ENCODE results near the gene CYSTM1. TPM values are rescaled to one million over a fixed set of nuclear protein-coding genes. Genes with fewer than 3 reads are reported as not detected.

Gene CYSTM1
- total and polyA plus RNA-seq, 10 donors = 25.8 to 78.3 (median 38.3) TPM

DNA sequence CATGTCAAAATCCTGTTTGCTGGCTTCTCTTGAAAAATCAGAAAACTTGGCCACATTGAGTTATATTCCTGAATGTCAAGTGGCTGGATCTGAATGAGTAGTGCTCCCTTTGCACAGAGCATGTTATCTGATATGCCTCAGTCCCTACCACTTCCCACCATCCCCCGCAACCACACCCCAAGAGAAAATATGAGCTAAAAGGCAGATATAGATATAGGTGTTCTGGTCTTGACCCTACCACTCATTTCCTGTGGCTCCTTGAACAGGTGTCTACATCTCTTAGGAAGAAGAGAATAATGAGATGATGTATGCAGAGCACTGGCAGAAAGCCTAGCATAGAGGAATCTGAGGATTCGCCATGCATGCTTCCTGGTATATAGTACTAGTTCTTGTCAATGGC lies 6.6 kb upstream of the CYSTM1 start:
- Histone ChIP-seq H3K27ac (no peak overlapping the region), H3K4me3 (no peak overlapping the region), H3K9me3 (no peaks in the 10 kb centered on the region), H3K4me1 (peaks cover 0 to 25% (median 6%) of the 10 kb centered on the region in 6 donors), H3K27me3 (replicated peaks in 1 of 7) (no peaks in the 10 kb centered on the region), H3K36me3 (no peaks in the 10 kb centered on the region)
- intact Hi-C loops (cut with DNase I; ENCODE audit: low total_unique reads) = no loop called here
- TF ChIP-seq, protein P1, sequence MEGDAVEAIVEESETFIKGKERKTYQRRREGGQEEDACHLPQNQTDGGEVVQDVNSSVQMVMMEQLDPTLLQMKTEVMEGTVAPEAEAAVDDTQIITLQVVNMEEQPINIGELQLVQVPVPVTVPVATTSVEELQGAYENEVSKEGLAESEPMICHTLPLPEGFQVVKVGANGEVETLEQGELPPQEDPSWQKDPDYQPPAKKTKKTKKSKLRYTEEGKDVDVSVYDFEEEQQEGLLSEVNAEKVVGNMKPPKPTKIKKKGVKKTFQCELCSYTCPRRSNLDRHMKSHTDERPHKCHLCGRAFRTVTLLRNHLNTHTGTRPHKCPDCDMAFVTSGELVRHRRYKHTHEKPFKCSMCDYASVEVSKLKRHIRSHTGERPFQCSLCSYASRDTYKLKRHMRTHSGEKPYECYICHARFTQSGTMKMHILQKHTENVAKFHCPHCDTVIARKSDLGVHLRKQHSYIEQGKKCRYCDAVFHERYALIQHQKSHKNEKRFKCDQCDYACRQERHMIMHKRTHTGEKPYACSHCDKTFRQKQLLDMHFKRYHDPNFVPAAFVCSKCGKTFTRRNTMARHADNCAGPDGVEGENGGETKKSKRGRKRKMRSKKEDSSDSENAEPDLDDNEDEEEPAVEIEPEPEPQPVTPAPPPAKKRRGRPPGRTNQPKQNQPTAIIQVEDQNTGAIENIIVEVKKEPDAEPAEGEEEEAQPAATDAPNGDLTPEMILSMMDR (IDR thresholded peaks at IDR 0.05 in 8 of 11, conservative IDR thresholded peaks at IDR 0.05 in 3 of 11) = no peak
- TF ChIP-seq POLR2AphosphoS5 (IDR thresholded peaks at IDR 0.05) = no peak
- TF ChIP-seq POLR2A (IDR thresholded peaks at IDR 0.05) = no peak
- WGBS, 5 donors = 93 to 100% (median 95%) methylated on average over 2 of the region's 2 CpGs
- DNase-seq = no peak

DNA sequence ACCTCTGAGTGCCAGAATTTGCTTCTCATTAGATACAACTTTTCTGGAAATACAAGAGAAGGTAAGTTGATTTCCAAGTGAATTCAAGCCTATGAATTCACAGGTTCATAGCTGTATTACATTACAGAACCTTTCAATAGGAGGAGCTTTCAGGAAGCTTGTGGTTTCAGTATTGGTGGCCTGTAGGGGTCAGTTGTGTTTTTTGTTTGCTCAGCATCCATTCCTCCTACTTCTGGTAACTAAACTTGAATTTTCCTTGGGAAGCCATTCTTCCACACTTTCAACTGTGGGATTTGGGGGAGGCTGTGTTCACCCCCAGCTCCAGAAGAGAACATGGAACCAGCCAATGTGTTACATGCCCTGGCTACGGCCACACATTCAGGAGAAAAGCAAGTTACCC lies 5.6 kb upstream of the CYSTM1 start:
- H3K27me3 ChIP-seq (replicated peaks in 1 of 7) = no peaks in the 10 kb centered on the region
- H3K27ac ChIP-seq = no peak overlapping the region
- H3K36me3 ChIP-seq = no peaks in the 10 kb centered on the region
- intact Hi-C loops (cut with DNase I; ENCODE audit: low total_unique reads) = no loop called here
- WGBS, 5 donors = 69 to 95% (median 86%) methylated on average over 1 of the region's 1 CpG
- H3K4me3 ChIP-seq = no peak overlapping the region
- H3K9me3 ChIP-seq = no peaks in the 10 kb centered on the region
- peaks cover under 1 to 31% (median 8%) of the 10 kb centered on the region in 6 donors for H3K4me1 ChIP-seq
- TF ChIP-seq POLR2A (IDR thresholded peaks at IDR 0.05) = no peak
- no peak for TF ChIP-seq POLR2AphosphoS5 (IDR thresholded peaks at IDR 0.05)
- TF ChIP-seq, protein P1 (IDR thresholded peaks at IDR 0.05 in 8 of 11, conservative IDR thresholded peaks at IDR 0.05 in 3 of 11) = no peak
- DNase-seq = no peak

DNA sequence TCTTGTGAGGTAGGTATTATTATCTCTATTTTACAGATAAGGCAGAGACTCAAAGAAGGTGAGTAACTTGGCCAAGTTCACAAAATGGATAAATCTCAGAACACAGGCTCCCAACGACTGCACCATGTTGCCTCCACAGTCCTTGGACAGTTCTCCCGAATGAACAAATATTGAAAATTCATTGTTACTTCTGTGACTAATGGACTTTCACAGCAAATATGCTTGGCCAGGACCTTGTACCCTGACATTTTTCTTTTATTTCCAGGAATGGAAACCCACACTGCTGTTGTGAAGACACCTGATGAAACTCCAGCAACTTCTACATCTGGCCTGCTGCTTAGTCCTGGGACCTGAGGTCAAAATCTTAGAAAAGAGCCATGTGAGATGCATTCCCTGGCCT lies 2.5 kb upstream of the CYSTM1 start:
- H3K27me3 ChIP-seq (replicated peaks in 1 of 7) = no peaks in the 10 kb centered on the region
- WGBS, 5 donors = 88 to 98% (median 95%) methylated on average over 2 of the region's 2 CpGs
- TF ChIP-seq POLR2A (IDR thresholded peaks at IDR 0.05) = no peak
- TF ChIP-seq, protein P1 (IDR thresholded peaks at IDR 0.05 in 8 of 11, conservative IDR thresholded peaks at IDR 0.05 in 3 of 11) = no peak
- no peak for TF ChIP-seq POLR2AphosphoS5 (IDR thresholded peaks at IDR 0.05)
- intact Hi-C loops (cut with DNase I; ENCODE audit: low total_unique reads) = no loop called here
- H3K36me3 ChIP-seq = no peaks in the 10 kb centered on the region
- H3K27ac ChIP-seq = no peak overlapping the region
- H3K4me3 ChIP-seq = no peak overlapping the region
- DNase-seq = no peak
- no peaks in the 10 kb centered on the region for H3K9me3 ChIP-seq
- H3K4me1 ChIP-seq = peaks cover 4 to 38% (median 16%) of the 10 kb centered on the region in 6 donors

DNA sequence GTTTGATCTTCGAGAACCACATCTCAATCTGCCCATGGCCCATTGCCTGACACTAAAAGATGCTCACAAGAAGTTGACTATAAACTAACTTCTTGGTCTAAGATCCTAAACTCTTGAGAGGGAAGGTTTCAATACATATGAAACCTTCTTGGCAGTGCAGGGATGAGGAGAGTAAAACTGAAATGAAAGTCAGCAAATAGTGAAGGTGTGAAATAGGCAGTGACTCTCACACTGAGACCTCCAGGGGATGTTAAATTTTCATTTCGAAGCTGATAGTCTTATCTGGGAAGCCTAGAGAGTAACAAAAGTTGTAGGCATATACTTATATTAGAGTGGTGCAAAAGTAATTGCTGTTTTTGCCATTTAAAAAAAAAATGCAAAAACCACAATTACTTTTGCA lies 974 bp upstream of the CYSTM1 start:
- DNase-seq = no peak
- TF ChIP-seq, protein P1 (IDR thresholded peaks at IDR 0.05 in 8 of 11, conservative IDR thresholded peaks at IDR 0.05 in 3 of 11) = no peak
- TF ChIP-seq POLR2A (IDR thresholded peaks at IDR 0.05) (no peak), POLR2AphosphoS5 (IDR thresholded peaks at IDR 0.05) (no peak)
- H3K27ac ChIP-seq = peak overlapping the region in 3 of 8 donors; percentile 93 to 99 (median 96)
- intact Hi-C loops (cut with DNase I; ENCODE audit: low total_unique reads) = no loop called here
- H3K27me3 ChIP-seq (replicated peaks in 1 of 7) = no peaks in the 10 kb centered on the region
- no peak overlapping the region for H3K4me3 ChIP-seq
- H3K9me3 ChIP-seq = no peaks in the 10 kb centered on the region
- no peaks in the 10 kb centered on the region for H3K36me3 ChIP-seq
- 92 to 99% (median 93%) methylated on average over 2 of the region's 2 CpGs for WGBS, 5 donors
- H3K4me1 ChIP-seq = peaks cover 4 to 49% (median 21%) of the 10 kb centered on the region in 6 donors
